Lower leg skin (tissue), 4 donors: ENCODE measurements around the gene OBI1. TPM values are rescaled to one million over a fixed set of nuclear protein-coding genes. Genes with fewer than 3 reads are reported as not detected.

Experiments used
- DNase-seq, 2 donors: peaks; one replicate each; pipeline ENCODE4 v3.0.0-alpha.2; 2019; ENCODE audit warnings: low spot score in 2 of 2
- H3K4me3 ChIP-seq: fragments of 200-600 bp; sonication (generic); 2 replicates; pipeline ENCODE4 v1.5.1; 2017; ENCODE audit warnings: mild to moderate bottlenecking, low read depth; ENCODE audit not compliant: poor library complexity, severe bottlenecking
- CTCF ChIP-seq, 3 donors: fragments of 450-650 bp; IDR thresholded peaks; one replicate each; pipeline ENCODE4 v1.5.1; 2016; ENCODE audit warnings: antibody characterized with exemption in 3 of 3, mild to moderate bottlenecking in 3 of 3, moderate library complexity in 2 of 3
- POLR2A ChIP-seq, 2 donors: fragments of 450-650 bp; IDR thresholded peaks; one replicate each; pipeline ENCODE4 v1.6.1; 2016 to 2017; ENCODE audit warnings: antibody characterized with exemption in 2 of 2, mild to moderate bottlenecking in 1 of 2, moderate library complexity in 1 of 2
- WGBS, 2 donors: methylation state at CpG; one replicate each; pipeline ENCODE4 v1.1.5; 2018; 5-methylcytosine and 5-hydroxymethylcytosine counted together
- intact Hi-C: fragments of 100-400 bp; cut with DNase I; formaldehyde crosslinking; loops from one replicate; pipeline ENCODE4 v1.15.0; 2023; ENCODE audit warnings: low total_unique reads
- total RNA-seq, 4 donors: library from RNA; depleted of rRNA; stranded (reverse); fragments of >200 nt; gene quantifications; one replicate each; pipeline ENCODE4 v1.1.0, GENCODE V29; 2016

Gene OBI1
- total RNA-seq, 4 donors from 2014 or later, result 6.1 to 10.7 (median 8.7) TPM

- WGBS, 2 donors, result 2 to 3% methylated on average over 30 to 49 of the region's 51 CpGs
- TF ChIP-seq CTCF (IDR thresholded peaks at IDR 0.05), result no peak
- TF ChIP-seq POLR2A (IDR thresholded peaks at IDR 0.05), result no peak
- DNase-seq, result no peak
- peak overlapping the region; percentile 16 for H3K4me3 ChIP-seq
- intact Hi-C loops, result no loop called here
Measured at GRCh38 chr13:78602561-78603239, 56.3 kb downstream of the OBI1 start.

GRCh38 chr13:78601874-78602560, 56.9 kb downstream of the OBI1 start:
- intact Hi-C loops, result no loop called here
- no peak overlapping the region for H3K4me3 ChIP-seq
- 2 to 4% methylated on average over 17 to 46 of the region's 112 CpGs for WGBS, 2 donors
- DNase-seq, result no peak
- TF ChIP-seq POLR2A (IDR thresholded peaks at IDR 0.05), result no peak
- TF ChIP-seq CTCF (IDR thresholded peaks at IDR 0.05), result no peak

- WGBS, 2 donors, result 5% methylated on average over 35 to 47 of the region's 58 CpGs
- no peak overlapping the region for H3K4me3 ChIP-seq
Measured at GRCh38 chr13:78601124-78601873, 57.7 kb downstream of the OBI1 start.

GRCh38 chr13:78600280-78600883, 58.6 kb downstream of the OBI1 start:
- no peak overlapping the region for H3K4me3 ChIP-seq
- DNase-seq, result no peak
- 21 to 29% methylated on average over 13 of the region's 13 CpGs for WGBS, 2 donors
- TF ChIP-seq CTCF (IDR thresholded peaks at IDR 0.05) (no peak), POLR2A (IDR thresholded peaks at IDR 0.05) (no peak)
- intact Hi-C loops, result no loop called here

More at GRCh38 chr13:78601124-78601873, 57.7 kb downstream of the OBI1 start:
- DNase-seq, result no peak
- intact Hi-C loops, result no loop called here
- TF ChIP-seq POLR2A (IDR thresholded peaks at IDR 0.05), result no peak
- TF ChIP-seq CTCF (IDR thresholded peaks at IDR 0.05), result no peak

- no peak for DNase-seq
- 17 to 18% methylated on average over 6 of the region's 6 CpGs for WGBS, 2 donors
- no peak overlapping the region for H3K4me3 ChIP-seq
- TF ChIP-seq CTCF (IDR thresholded peaks at IDR 0.05) (no peak), POLR2A (IDR thresholded peaks at IDR 0.05) (no peak)
- intact Hi-C loops, result no loop called here
Measured at GRCh38 chr13:78599645-78600279, 59.2 kb downstream of the OBI1 start.
